ENCODE measurements around the gene JPH2. TPM values are rescaled to one million over a fixed set of nuclear protein-coding genes. Genes with fewer than 3 reads are reported as not detected.

Gene JPH2
- total RNA-seq, 2 experiments from 2014 or later: not detected

GRCh38 chr20:44110816-44111568 lies 76.0 kb downstream of the JPH2 start:
- POLR2A ChIA-PET: no interaction called here

GRCh38 chr20:44109951-44110361 lies 77.0 kb downstream of the JPH2 start:
- H3K4me3 ChIP-seq (ENCODE audit: low read length): no peak overlapping the region
- intact Hi-C loops (cut with DNase I, micrococcal nuclease): loop anchor here (10.0 kb wide), 3 partner anchors 205 to 495 kb away; partner anchors contain the start of gene FITM2 (in 1 of the 2)
- H3K27me3 ChIP-seq (ENCODE audit: control insufficient read depth in 1 of 2, insufficient read depth in 2 of 2, low read length in 2 of 2): peaks cover 18 to 19% of the 10 kb centered on the region in 2 experiments
- H3K9me3 ChIP-seq (ENCODE audit: control insufficient read depth in 1 of 2, insufficient read depth in 1 of 2, low read length in 2 of 2): peaks cover 0 to 11% of the 10 kb centered on the region in 2 experiments
- no peak for DNase-seq
- Mint-ChIP-seq H3K36me3 (ENCODE audit: low read depth) (peaks cover 4% of the 10 kb centered on the region), H3K27ac (no peak overlapping the region), H3K4me3 (no peak overlapping the region), H3K9me3 (peaks cover 6% of the 10 kb centered on the region), H3K27me3 (peaks cover 71% of the 10 kb centered on the region), H3K4me1 (ENCODE audit: low read depth) (peaks cover 3% of the 10 kb centered on the region)
- no peaks in the 10 kb centered on the region for H3K36me3 ChIP-seq (ENCODE audit: insufficient read depth, low read length)
- TF ChIP-seq, protein P1, sequence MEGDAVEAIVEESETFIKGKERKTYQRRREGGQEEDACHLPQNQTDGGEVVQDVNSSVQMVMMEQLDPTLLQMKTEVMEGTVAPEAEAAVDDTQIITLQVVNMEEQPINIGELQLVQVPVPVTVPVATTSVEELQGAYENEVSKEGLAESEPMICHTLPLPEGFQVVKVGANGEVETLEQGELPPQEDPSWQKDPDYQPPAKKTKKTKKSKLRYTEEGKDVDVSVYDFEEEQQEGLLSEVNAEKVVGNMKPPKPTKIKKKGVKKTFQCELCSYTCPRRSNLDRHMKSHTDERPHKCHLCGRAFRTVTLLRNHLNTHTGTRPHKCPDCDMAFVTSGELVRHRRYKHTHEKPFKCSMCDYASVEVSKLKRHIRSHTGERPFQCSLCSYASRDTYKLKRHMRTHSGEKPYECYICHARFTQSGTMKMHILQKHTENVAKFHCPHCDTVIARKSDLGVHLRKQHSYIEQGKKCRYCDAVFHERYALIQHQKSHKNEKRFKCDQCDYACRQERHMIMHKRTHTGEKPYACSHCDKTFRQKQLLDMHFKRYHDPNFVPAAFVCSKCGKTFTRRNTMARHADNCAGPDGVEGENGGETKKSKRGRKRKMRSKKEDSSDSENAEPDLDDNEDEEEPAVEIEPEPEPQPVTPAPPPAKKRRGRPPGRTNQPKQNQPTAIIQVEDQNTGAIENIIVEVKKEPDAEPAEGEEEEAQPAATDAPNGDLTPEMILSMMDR (IDR thresholded peaks at IDR 0.05): no peak
- ChIA-PET POLR2A (no interaction called here), CTCF (no interaction called here)
- ATAC-seq (ENCODE audit: poor library complexity): no peak
- H3K4me1 ChIP-seq (ENCODE audit: insufficient read depth, low read length): no peaks in the 10 kb centered on the region
- H3K27ac ChIP-seq (ENCODE audit: low read depth in 1 of 2, low read length in 2 of 2): no peak overlapping the region

More at GRCh38 chr20:44110816-44111568, 76.0 kb downstream of the JPH2 start:
- Histone ChIP-seq H3K4me3 (ENCODE audit: low read length) (no peak overlapping the region), H3K27me3 (ENCODE audit: control insufficient read depth in 1 of 2, insufficient read depth in 2 of 2, low read length in 2 of 2) (peaks cover 22 to 26% of the 10 kb centered on the region in 2 experiments), H3K36me3 (ENCODE audit: insufficient read depth, low read length) (no peaks in the 10 kb centered on the region), H3K27ac (ENCODE audit: low read depth in 1 of 2, low read length in 2 of 2) (no peak overlapping the region), H3K9me3 (ENCODE audit: control insufficient read depth in 1 of 2, insufficient read depth in 1 of 2, low read length in 2 of 2) (peaks cover 0 to 11% of the 10 kb centered on the region in 2 experiments), H3K4me1 (ENCODE audit: insufficient read depth, low read length) (no peaks in the 10 kb centered on the region)
- peaks cover 67% of the 10 kb centered on the region for H3K27me3 Mint-ChIP-seq
- H3K9me3 Mint-ChIP-seq: peaks cover 6% of the 10 kb centered on the region
- CTCF ChIA-PET: no interaction called here
- H3K36me3 Mint-ChIP-seq (ENCODE audit: low read depth): peaks cover 4% of the 10 kb centered on the region
- peaks cover 3% of the 10 kb centered on the region for H3K4me1 Mint-ChIP-seq (ENCODE audit: low read depth)
- no peak for DNase-seq
- TF ChIP-seq, protein P1 (IDR thresholded peaks at IDR 0.05): no peak
- intact Hi-C loops (cut with DNase I, micrococcal nuclease): loop anchor here (10.0 kb wide), 3 partner anchors 204 to 494 kb away; partner anchors contain the start of gene FITM2 (in 1 of the 2)
- no peak for ATAC-seq (ENCODE audit: poor library complexity)
- H3K27ac Mint-ChIP-seq: no peak overlapping the region
- no peak overlapping the region for H3K4me3 Mint-ChIP-seq

DNA sequence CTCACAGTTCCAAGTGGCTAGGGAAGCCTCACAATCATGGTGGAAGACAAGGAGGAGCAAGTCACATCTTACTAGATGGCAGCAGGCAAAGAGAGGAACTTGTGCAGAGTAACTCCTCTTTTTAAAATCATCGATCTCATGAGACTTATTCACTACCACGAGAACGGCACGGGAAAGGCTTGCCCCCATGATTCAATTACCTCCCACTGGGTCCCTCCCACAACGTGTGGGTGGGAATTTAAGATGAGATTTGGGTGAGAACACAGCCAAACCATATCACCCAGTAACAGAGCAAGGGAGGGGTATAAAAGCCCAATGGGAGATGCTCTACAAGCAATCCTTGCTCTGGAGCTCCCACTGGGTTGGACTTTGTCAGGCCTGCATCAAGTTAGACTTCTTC lies 80.4 kb downstream of the JPH2 start:
- Histone ChIP-seq H3K36me3 (ENCODE audit: insufficient read depth, low read length) (no peaks in the 10 kb centered on the region), H3K4me1 (ENCODE audit: insufficient read depth, low read length) (no peaks in the 10 kb centered on the region), H3K27me3 (ENCODE audit: control insufficient read depth in 1 of 2, insufficient read depth in 2 of 2, low read length in 2 of 2) (peaks cover 19 to 33% of the 10 kb centered on the region in 2 experiments), H3K27ac (ENCODE audit: low read depth in 1 of 2, low read length in 2 of 2) (no peak overlapping the region), H3K9me3 (ENCODE audit: control insufficient read depth in 1 of 2, insufficient read depth in 1 of 2, low read length in 2 of 2) (peaks cover 0 to 11% of the 10 kb centered on the region in 2 experiments), H3K4me3 (ENCODE audit: low read length) (no peak overlapping the region)
- peaks cover 82% of the 10 kb centered on the region for H3K27me3 Mint-ChIP-seq
- no peak overlapping the region for H3K4me3 Mint-ChIP-seq
- POLR2A ChIA-PET: no interaction called here
- peaks cover 14% of the 10 kb centered on the region for H3K9me3 Mint-ChIP-seq
- DNase-seq (no peak), ATAC-seq (ENCODE audit: poor library complexity) (no peak)
- CTCF ChIA-PET: no interaction called here
- TF ChIP-seq, protein P1 (IDR thresholded peaks at IDR 0.05): no peak
- intact Hi-C loops (cut with DNase I, micrococcal nuclease): no loop called here
- H3K27ac Mint-ChIP-seq: no peak overlapping the region
- H3K36me3 Mint-ChIP-seq (ENCODE audit: low read depth): peaks cover 4% of the 10 kb centered on the region
- H3K4me1 Mint-ChIP-seq (ENCODE audit: low read depth): no peaks in the 10 kb centered on the region

Data from CD4-positive, alpha-beta T cell (primary cell).